ENCODE measurements around the gene SRF.

DNA sequence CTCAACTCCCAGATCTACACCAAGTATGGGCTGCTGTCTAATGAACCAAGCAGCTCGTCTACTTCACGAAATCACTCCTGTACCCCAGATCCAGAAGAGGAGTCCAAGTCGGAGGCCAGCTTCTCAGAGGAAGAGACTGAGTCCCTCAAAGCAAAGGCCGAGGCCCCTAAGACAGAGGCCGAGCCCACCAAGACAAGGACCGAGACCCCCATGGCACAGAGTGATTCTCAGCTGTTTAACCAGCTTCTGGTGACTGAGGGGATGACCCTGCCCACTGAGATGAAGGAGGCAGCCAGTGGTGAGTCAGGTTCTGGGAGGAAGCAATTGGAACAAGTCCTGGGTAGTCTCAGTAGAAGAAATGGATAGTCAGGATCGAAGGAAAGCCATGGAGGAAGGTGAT lies 16.8 kb downstream of the SRF start:
- TF ChIP-seq, protein P1, sequence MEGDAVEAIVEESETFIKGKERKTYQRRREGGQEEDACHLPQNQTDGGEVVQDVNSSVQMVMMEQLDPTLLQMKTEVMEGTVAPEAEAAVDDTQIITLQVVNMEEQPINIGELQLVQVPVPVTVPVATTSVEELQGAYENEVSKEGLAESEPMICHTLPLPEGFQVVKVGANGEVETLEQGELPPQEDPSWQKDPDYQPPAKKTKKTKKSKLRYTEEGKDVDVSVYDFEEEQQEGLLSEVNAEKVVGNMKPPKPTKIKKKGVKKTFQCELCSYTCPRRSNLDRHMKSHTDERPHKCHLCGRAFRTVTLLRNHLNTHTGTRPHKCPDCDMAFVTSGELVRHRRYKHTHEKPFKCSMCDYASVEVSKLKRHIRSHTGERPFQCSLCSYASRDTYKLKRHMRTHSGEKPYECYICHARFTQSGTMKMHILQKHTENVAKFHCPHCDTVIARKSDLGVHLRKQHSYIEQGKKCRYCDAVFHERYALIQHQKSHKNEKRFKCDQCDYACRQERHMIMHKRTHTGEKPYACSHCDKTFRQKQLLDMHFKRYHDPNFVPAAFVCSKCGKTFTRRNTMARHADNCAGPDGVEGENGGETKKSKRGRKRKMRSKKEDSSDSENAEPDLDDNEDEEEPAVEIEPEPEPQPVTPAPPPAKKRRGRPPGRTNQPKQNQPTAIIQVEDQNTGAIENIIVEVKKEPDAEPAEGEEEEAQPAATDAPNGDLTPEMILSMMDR (conservative IDR thresholded peaks at IDR 0.05; ENCODE audit: low read length) = no peak
- no peak for TF ChIP-seq EZH2phosphoT487 (IDR thresholded peaks at IDR 0.05; ENCODE audit: borderline replicate concordance, low read depth, low read length)

Data from OCI-LY7 (cell line).